ENCODE measurements around the gene TALDO1. TPM values are rescaled to one million over a fixed set of nuclear protein-coding genes. Genes with fewer than 3 reads are reported as not detected.

The TALDO1 gene
- total RNA-seq, result 132 and 137 TPM in 2 replicates
- polyA plus RNA-seq, result 161 and 178 TPM in 2 replicates

DNA sequence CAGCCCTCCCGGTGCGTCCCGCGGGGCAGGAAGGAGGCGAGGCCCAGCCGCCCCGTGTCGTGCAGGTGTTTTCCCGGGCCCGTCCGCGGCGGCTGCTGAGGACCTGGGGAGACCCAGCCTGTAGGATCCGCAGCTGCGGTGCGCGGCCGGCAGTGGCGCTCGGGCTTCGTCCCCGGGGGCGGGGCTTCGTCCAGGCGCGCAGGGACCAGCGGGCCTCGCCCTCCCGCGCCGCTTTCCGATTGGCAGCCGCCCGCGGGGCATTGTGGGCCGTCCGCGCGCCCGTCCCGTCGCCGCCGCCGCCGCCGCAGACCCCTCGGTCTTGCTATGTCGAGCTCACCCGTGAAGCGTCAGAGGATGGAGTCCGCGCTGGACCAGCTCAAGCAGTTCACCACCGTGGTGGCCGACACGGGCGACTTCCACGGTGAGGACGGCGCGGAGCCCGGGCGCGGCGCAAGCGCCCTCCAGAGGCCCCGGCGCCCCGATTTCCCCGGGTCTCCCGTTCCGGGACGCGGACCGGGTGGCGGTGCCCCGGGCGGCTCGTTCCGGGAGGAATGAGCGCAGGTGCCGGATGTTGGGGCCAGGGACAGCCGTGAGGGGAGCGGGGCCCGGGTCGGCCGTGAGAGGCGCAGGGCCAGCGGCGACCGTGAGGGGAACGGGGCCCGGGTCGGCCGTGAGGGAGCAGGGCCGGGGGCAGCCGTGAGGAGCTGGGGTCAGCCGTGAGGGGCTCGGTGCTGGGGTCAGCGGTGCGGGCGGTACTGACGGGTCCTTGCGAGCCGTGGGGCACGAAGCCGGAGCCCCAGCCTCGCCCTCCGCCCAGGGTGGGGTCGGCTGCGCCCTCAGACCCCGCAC, at the start of gene TALDO1:
Gene TALDO1 (plus strand): TSS at position 307 of the 849 bp plus-strand sequence. CDS start 18 bp downstream, at position 325.
- Histone ChIP-seq H3K79me2 (peaks cover 49% of the 10 kb centered on the region), H3K27me3 (no peaks in the 10 kb centered on the region), H2AFZ (peak within 1 kb of the TSS; percentile 98), H3K9me2 (replicated peaks; ENCODE audit: insufficient read depth) (no peaks in the 10 kb centered on the region), H3K4me2 (peak within 1 kb of the TSS; percentile 99), H3K27ac (peak within 1 kb of the TSS; percentile 94), H3K9me3 (ENCODE audit: low read depth) (no peaks in the 10 kb centered on the region), H3K36me3 (replicated peaks; ENCODE audit: insufficient read depth, low read depth) (no peaks in the 10 kb centered on the region), H3K4me1 (ENCODE audit: insufficient read depth) (peaks cover 16% of the 10 kb centered on the region), H4K20me1 (ENCODE audit: insufficient read depth, poor library complexity, severe bottlenecking) (peaks cover 12% of the 10 kb centered on the region), H3K4me3 (peak within 1 kb of the TSS; percentile 91)
- TF ChIP-seq, protein P1, sequence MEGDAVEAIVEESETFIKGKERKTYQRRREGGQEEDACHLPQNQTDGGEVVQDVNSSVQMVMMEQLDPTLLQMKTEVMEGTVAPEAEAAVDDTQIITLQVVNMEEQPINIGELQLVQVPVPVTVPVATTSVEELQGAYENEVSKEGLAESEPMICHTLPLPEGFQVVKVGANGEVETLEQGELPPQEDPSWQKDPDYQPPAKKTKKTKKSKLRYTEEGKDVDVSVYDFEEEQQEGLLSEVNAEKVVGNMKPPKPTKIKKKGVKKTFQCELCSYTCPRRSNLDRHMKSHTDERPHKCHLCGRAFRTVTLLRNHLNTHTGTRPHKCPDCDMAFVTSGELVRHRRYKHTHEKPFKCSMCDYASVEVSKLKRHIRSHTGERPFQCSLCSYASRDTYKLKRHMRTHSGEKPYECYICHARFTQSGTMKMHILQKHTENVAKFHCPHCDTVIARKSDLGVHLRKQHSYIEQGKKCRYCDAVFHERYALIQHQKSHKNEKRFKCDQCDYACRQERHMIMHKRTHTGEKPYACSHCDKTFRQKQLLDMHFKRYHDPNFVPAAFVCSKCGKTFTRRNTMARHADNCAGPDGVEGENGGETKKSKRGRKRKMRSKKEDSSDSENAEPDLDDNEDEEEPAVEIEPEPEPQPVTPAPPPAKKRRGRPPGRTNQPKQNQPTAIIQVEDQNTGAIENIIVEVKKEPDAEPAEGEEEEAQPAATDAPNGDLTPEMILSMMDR (IDR thresholded peaks at IDR 0.05; ENCODE audit: poor library complexity), result peak; percentile 19
- no peak for TF ChIP-seq EZH2phosphoT487 (IDR thresholded peaks at IDR 0.05; ENCODE audit: low read depth, severe bottlenecking, unreplicated experiment)
- peak; percentile 97 for DNase-seq (ENCODE audit: low spot score)
- 3% methylated on average over 71 of the region's 112 CpGs for WGBS (ENCODE audit: low lambda C conversion rate, missing lambda C conversion rate)

DNA sequence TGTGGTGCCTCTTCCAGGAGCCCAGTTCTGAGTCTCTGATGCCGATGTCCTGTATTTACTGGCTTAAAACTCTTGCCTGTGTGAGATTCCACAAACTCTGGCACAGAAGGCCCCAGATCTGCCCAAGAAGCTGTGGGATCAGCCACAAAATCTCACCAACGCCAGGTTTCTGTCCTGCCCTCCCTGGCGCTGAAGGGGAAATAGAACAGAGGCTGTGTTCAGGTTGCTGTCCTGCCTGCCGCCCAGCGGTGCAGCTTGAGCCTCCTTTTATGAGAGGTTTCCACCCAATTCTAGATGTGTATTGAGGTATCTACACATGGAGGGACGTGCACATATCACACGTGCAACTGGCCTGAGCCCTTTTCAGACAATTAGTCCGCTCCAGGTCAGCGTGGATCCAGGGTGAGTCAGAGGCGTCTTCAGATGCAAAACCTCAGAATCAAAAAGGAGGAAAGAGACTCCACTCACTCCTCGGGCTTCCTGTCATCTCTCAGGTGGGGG, 49.4 kb upstream of the TALDO1 start:
- no peak for DNase-seq (ENCODE audit: low spot score)
- no peaks in the 10 kb centered on the region for H3K36me3 ChIP-seq (replicated peaks; ENCODE audit: insufficient read depth, low read depth)
- 86% methylated on average over 11 of the region's 11 CpGs for WGBS (ENCODE audit: low lambda C conversion rate, missing lambda C conversion rate)
- peak overlapping the region; percentile 81 for H3K4me2 ChIP-seq
- H3K27ac ChIP-seq, result peak overlapping the region; percentile 88
- H3K9me3 ChIP-seq (ENCODE audit: low read depth), result no peaks in the 10 kb centered on the region
- peaks cover 9% of the 10 kb centered on the region for H4K20me1 ChIP-seq (ENCODE audit: insufficient read depth, poor library complexity, severe bottlenecking)
- no peaks in the 10 kb centered on the region for H3K9me2 ChIP-seq (replicated peaks; ENCODE audit: insufficient read depth)
- no peak overlapping the region for H2AFZ ChIP-seq
- peaks cover 30% of the 10 kb centered on the region for H3K4me1 ChIP-seq (ENCODE audit: insufficient read depth)
- H3K4me3 ChIP-seq, result no peak overlapping the region
- H3K79me2 ChIP-seq, result peaks cover 68% of the 10 kb centered on the region
- no peaks in the 10 kb centered on the region for H3K27me3 ChIP-seq
- TF ChIP-seq EZH2 (IDR thresholded peaks at IDR 0.05; ENCODE audit: borderline replicate concordance) (no peak), EZH2phosphoT487 (IDR thresholded peaks at IDR 0.05; ENCODE audit: low read depth, severe bottlenecking, unreplicated experiment) (no peak)
- TF ChIP-seq, protein P1 (IDR thresholded peaks at IDR 0.05; ENCODE audit: poor library complexity), result no peak

DNA sequence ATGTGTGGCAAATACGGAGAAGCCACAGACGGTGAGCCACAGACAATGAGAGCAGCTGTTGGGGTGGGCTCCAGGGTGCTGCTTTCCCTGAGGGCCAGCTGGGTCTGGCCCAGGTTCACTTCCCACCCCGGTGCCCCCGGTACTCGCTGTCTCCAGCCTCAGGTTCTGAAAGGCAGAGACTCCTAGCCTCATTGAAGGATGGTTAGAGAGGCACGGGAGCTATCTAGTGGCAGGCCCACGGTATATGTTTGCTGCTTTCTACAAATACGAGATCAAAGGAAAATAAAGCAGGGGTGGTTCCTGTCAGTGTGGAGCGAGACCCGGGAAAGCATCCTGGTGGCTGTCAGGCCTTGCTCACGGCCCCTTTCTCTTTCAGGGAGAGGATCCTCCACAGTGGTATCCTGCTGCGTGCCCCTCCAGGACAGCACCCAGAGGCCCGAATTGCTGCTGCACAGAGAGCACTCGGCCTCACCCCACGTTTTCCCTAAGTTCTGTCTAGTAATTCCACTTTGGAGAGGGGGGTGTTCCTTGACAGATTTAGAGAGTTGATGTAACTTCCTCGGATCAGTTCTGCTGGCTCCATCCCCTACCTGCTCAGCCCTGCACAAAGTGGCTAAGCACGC, 48.7 kb upstream of the TALDO1 start:
- no peak overlapping the region for H3K4me2 ChIP-seq
- no peaks in the 10 kb centered on the region for H3K27me3 ChIP-seq
- H3K4me3 ChIP-seq, result no peak overlapping the region
- no peaks in the 10 kb centered on the region for H3K36me3 ChIP-seq (replicated peaks; ENCODE audit: insufficient read depth, low read depth)
- H3K4me1 ChIP-seq (ENCODE audit: insufficient read depth), result peaks cover 22% of the 10 kb centered on the region
- no peak overlapping the region for H2AFZ ChIP-seq
- no peak overlapping the region for H3K27ac ChIP-seq
- no peaks in the 10 kb centered on the region for H3K9me3 ChIP-seq (ENCODE audit: low read depth)
- H3K9me2 ChIP-seq (replicated peaks; ENCODE audit: insufficient read depth), result no peaks in the 10 kb centered on the region
- 85% methylated on average over 17 of the region's 17 CpGs for WGBS (ENCODE audit: low lambda C conversion rate, missing lambda C conversion rate)
- peaks cover 1% of the 10 kb centered on the region for H4K20me1 ChIP-seq (ENCODE audit: insufficient read depth, poor library complexity, severe bottlenecking)
- no peak for TF ChIP-seq EZH2phosphoT487 (IDR thresholded peaks at IDR 0.05; ENCODE audit: low read depth, severe bottlenecking, unreplicated experiment)
- TF ChIP-seq EZH2 (IDR thresholded peaks at IDR 0.05; ENCODE audit: borderline replicate concordance), result no peak
- TF ChIP-seq, protein P1 (IDR thresholded peaks at IDR 0.05; ENCODE audit: poor library complexity), result no peak
- no peak for DNase-seq (ENCODE audit: low spot score)
- H3K79me2 ChIP-seq, result peaks cover 64% of the 10 kb centered on the region
